Astrocyte of the spinal cord (primary cell): Measurements from ENCODE around the gene ELL.

Experiments
- DNase-seq: peaks from one replicate; pipeline ENCODE4 v3.0.0; 2011; ENCODE audit warnings: low read depth, low spot score
- H3K4me3 ChIP-seq: 2 replicates; pipeline ENCODE4 v1.5.1; 2011; ENCODE audit warnings: low read depth, mild to moderate bottlenecking, low read length, moderate library complexity
- CTCF ChIP-seq: IDR thresholded peaks from 2 replicates; pipeline ENCODE4 v1.5.1; 2012; ENCODE audit warnings: low read depth, mild to moderate bottlenecking, low read length, inconsistent platforms
- in situ Hi-C: cut with HindIII; loops from 2 replicates; pipeline ENCODE4 v1.10.0; 2017; ENCODE audit warnings: low sequenced_read_pairs

Gene ELL

GRCh38 chr19:18430417-18431144 lies 91.3 kb downstream of the ELL start:
- DNase-seq: no peak
- TF ChIP-seq CTCF: no peak
- in situ Hi-C loops: no loop called here
- H3K4me3 ChIP-seq: no peak overlapping the region

GRCh38 chr19:18429717-18430416 lies 92.0 kb downstream of the ELL start:
- in situ Hi-C loops: no loop called here
- H3K4me3 ChIP-seq: no peak overlapping the region
- no peak for TF ChIP-seq CTCF
- no peak for DNase-seq

- in situ Hi-C loops: no loop called here
- peak overlapping the region; percentile 18 for H3K4me3 ChIP-seq
- peak; percentile 95 for DNase-seq
- no peak for TF ChIP-seq CTCF
These were observed 92.8 kb downstream of the ELL start for GRCh38 chr19:18428787-18429674.

GRCh38 chr19:18428173-18428786 lies 93.6 kb downstream of the ELL start:
- DNase-seq: no peak
- no peak overlapping the region for H3K4me3 ChIP-seq
- TF ChIP-seq CTCF: no peak
- in situ Hi-C loops: no loop called here

GRCh38 chr19:18427743-18428113 lies 94.1 kb downstream of the ELL start:
- no peak overlapping the region for H3K4me3 ChIP-seq
- in situ Hi-C loops: no loop called here
- DNase-seq: no peak
- TF ChIP-seq CTCF: no peak

GRCh38 chr19:18427080-18427742 lies 94.7 kb downstream of the ELL start:
- in situ Hi-C loops: no loop called here
- no peak for TF ChIP-seq CTCF
- H3K4me3 ChIP-seq: no peak overlapping the region
- DNase-seq: no peak
